ENCODE measurements around the gene ROR1. TPM values are rescaled to one million over a fixed set of nuclear protein-coding genes. Genes with fewer than 3 reads are reported as not detected.

ROR1 gene
- total RNA-seq, 5 donors from 2014 or later (not counting 1 experiment from before 2014, with no cell fraction given), result 0.15 to 2.0 (median 0.33) TPM; not detected in 1

DNA sequence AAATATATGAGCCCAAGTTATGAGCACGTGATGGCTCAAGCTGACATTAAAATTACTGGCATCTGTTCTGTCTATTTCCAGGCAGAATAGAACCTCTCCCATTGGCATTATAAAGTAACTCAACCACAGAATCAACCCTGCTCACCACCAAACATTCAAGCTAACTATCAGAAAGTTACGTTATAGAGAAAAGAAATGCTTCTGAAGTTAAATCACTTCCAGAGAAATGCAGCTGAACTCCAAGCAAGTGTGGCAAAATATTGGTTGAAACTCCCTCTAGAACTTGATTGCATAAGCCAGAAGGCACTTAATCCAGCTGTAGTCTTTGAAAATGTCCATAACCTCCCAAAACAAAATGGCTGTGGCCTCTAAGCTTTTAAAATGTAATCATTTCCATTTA is 393.4 kb downstream of the ROR1 start:
- ChIA-PET CTCF (no interaction called here), POLR2A (interaction anchor here in 1 of 2 donors (0.6 kb wide), 1 partner anchor 82 kb away, joined by 3 read pairs; no protein-coding TSS in a partner anchor)
- no peaks in the 10 kb centered on the region for H3K9me3 Mint-ChIP-seq
- WGBS (ENCODE audit: insufficient coverage), result no CpG with 5 or more reads among the region's 2 CpGs
- H3K27ac Mint-ChIP-seq, result no peak overlapping the region
- peaks cover 0 to 2% of the 10 kb centered on the region in 2 experiments for H3K27me3 ChIP-seq (replicated peaks in 1 of 2; ENCODE audit: control insufficient read depth in 2 of 2, extremely low read depth in 1 of 2, insufficient read depth in 2 of 2, low read length in 1 of 2)
- H3K9me3 ChIP-seq, result no peaks in the 10 kb centered on the region
- no peak overlapping the region for H3K4me3 Mint-ChIP-seq
- no peaks in the 10 kb centered on the region for H3K4me1 ChIP-seq (ENCODE audit: control insufficient read depth in 1 of 2, extremely low read depth in 1 of 2, insufficient read depth in 2 of 2, low read length in 2 of 2)
- H3K4me3 ChIP-seq (ENCODE audit: control insufficient read depth in 1 of 2, extremely low read depth in 1 of 2, low read length in 1 of 2), result no peak overlapping the region
- H3K27ac ChIP-seq (ENCODE audit: low read length), result no peak overlapping the region
- H3K4me1 Mint-ChIP-seq, result peaks cover 0 to 6% (median 2%) of the 10 kb centered on the region in 3 donors
- no peaks in the 10 kb centered on the region for H3K36me3 ChIP-seq (ENCODE audit: control insufficient read depth in 2 of 2, extremely low read depth in 1 of 2, insufficient read depth in 1 of 2, low read length in 1 of 2)
- H3K27me3 Mint-ChIP-seq, result peaks cover 5 to 15% of the 10 kb centered on the region in 2 donors
- ATAC-seq (replicated peaks in 1 of 4), result no peak
- H3K36me3 Mint-ChIP-seq, result no peaks in the 10 kb centered on the region
- DNase-seq, result no peak

DNA sequence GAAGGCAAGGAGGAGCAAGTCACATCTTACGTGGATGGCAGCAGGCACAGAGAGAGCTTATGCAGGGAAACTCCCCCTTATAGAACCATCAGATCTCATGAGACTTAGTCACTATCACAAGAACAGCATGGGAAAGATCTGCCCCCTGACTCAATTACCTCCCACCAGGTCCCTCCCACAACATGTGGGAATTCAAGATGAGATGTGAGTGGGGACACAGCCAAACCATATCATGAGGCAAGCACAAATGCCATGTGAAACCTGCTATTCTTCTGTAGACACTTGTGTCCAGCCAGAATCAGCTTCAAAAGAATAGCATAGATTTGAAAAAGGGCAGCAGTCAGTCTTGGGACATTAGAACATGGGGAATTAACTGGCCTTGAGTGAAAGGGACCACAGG is 397.4 kb downstream of the ROR1 start:
- no peaks in the 10 kb centered on the region for H3K36me3 Mint-ChIP-seq
- Histone ChIP-seq H3K36me3 (ENCODE audit: control insufficient read depth in 2 of 2, extremely low read depth in 1 of 2, insufficient read depth in 1 of 2, low read length in 1 of 2) (no peaks in the 10 kb centered on the region), H3K27ac (ENCODE audit: low read length) (no peak overlapping the region)

GRCh38 chr1:64171797-64172281 is 398.0 kb downstream of the ROR1 start:
- CTCF ChIA-PET, result no interaction called here
- ATAC-seq (replicated peaks in 1 of 4), result no peak
- Mint-ChIP-seq H3K4me1 (peaks cover 0 to 6% (median 2%) of the 10 kb centered on the region in 3 donors), H3K36me3 (no peaks in the 10 kb centered on the region), H3K27me3 (peaks cover 5 to 22% of the 10 kb centered on the region in 2 donors), H3K27ac (no peak overlapping the region), H3K4me3 (no peak overlapping the region), H3K9me3 (no peaks in the 10 kb centered on the region)
- no peak for DNase-seq
- Histone ChIP-seq H3K36me3 (ENCODE audit: control insufficient read depth in 2 of 2, extremely low read depth in 1 of 2, insufficient read depth in 1 of 2, low read length in 1 of 2) (no peaks in the 10 kb centered on the region), H3K27me3 (replicated peaks in 1 of 2; ENCODE audit: control insufficient read depth in 2 of 2, extremely low read depth in 1 of 2, insufficient read depth in 2 of 2, low read length in 1 of 2) (peaks cover 0 to 2% of the 10 kb centered on the region in 2 experiments), H3K9me3 (no peaks in the 10 kb centered on the region), H3K27ac (ENCODE audit: low read length) (no peak overlapping the region), H3K4me3 (ENCODE audit: control insufficient read depth in 1 of 2, extremely low read depth in 1 of 2, low read length in 1 of 2) (no peak overlapping the region), H3K4me1 (ENCODE audit: control insufficient read depth in 1 of 2, extremely low read depth in 1 of 2, insufficient read depth in 2 of 2, low read length in 2 of 2) (no peaks in the 10 kb centered on the region)
- 17% methylated on average over 1 of the region's 3 CpGs for WGBS (ENCODE audit: insufficient coverage)
- POLR2A ChIA-PET, result no interaction called here

More for the DNA sequence above, 397.4 kb downstream of the ROR1 start:
- no peak for DNase-seq
- H3K27me3 ChIP-seq (replicated peaks in 1 of 2; ENCODE audit: control insufficient read depth in 2 of 2, extremely low read depth in 1 of 2, insufficient read depth in 2 of 2, low read length in 1 of 2), result peaks cover 0 to 2% of the 10 kb centered on the region in 2 experiments
- no peak overlapping the region for H3K4me3 ChIP-seq (ENCODE audit: control insufficient read depth in 1 of 2, extremely low read depth in 1 of 2, low read length in 1 of 2)
- ChIA-PET POLR2A (no interaction called here), CTCF (no interaction called here)
- Mint-ChIP-seq H3K9me3 (no peaks in the 10 kb centered on the region), H3K27me3 (peaks cover 5 to 22% of the 10 kb centered on the region in 2 donors), H3K4me1 (peaks cover 0 to 6% (median 2%) of the 10 kb centered on the region in 3 donors), H3K27ac (no peak overlapping the region), H3K4me3 (no peak overlapping the region)
- H3K4me1 ChIP-seq (ENCODE audit: control insufficient read depth in 1 of 2, extremely low read depth in 1 of 2, insufficient read depth in 2 of 2, low read length in 2 of 2), result no peaks in the 10 kb centered on the region
- ATAC-seq (replicated peaks in 1 of 4), result no peak
- no CpG with 5 or more reads among the region's 1 CpG for WGBS (ENCODE audit: insufficient coverage)
- H3K9me3 ChIP-seq, result no peaks in the 10 kb centered on the region

GRCh38 chr1:64172458-64172983 is 398.7 kb downstream of the ROR1 start:
- no peak for ATAC-seq (replicated peaks in 1 of 4)
- H3K4me1 Mint-ChIP-seq, result peaks cover 0 to 6% (median 2%) of the 10 kb centered on the region in 3 donors
- H3K9me3 ChIP-seq, result no peaks in the 10 kb centered on the region
- no peak overlapping the region for H3K27ac Mint-ChIP-seq
- no peak overlapping the region for H3K27ac ChIP-seq (ENCODE audit: low read length)
- ChIA-PET CTCF (interaction anchor here in 1 of 2 donors (0.5 kb wide), 1 partner anchor 25 kb away, joined by 3 read pairs; no protein-coding TSS in a partner anchor), POLR2A (no interaction called here)
- no CpG with 5 or more reads among the region's 3 CpGs for WGBS (ENCODE audit: insufficient coverage)
- no peaks in the 10 kb centered on the region for H3K4me1 ChIP-seq (ENCODE audit: control insufficient read depth in 1 of 2, extremely low read depth in 1 of 2, insufficient read depth in 2 of 2, low read length in 2 of 2)
- no peaks in the 10 kb centered on the region for H3K9me3 Mint-ChIP-seq
- no peak for DNase-seq
- peaks cover 0 to 2% of the 10 kb centered on the region in 2 experiments for H3K27me3 ChIP-seq (replicated peaks in 1 of 2; ENCODE audit: control insufficient read depth in 2 of 2, extremely low read depth in 1 of 2, insufficient read depth in 2 of 2, low read length in 1 of 2)
- no peak overlapping the region for H3K4me3 ChIP-seq (ENCODE audit: control insufficient read depth in 1 of 2, extremely low read depth in 1 of 2, low read length in 1 of 2)
- H3K27me3 Mint-ChIP-seq, result peaks cover 5 to 22% of the 10 kb centered on the region in 2 donors
- H3K36me3 Mint-ChIP-seq, result no peaks in the 10 kb centered on the region
- H3K4me3 Mint-ChIP-seq, result no peak overlapping the region
- H3K36me3 ChIP-seq (ENCODE audit: control insufficient read depth in 2 of 2, extremely low read depth in 1 of 2, insufficient read depth in 1 of 2, low read length in 1 of 2), result no peaks in the 10 kb centered on the region

DNA sequence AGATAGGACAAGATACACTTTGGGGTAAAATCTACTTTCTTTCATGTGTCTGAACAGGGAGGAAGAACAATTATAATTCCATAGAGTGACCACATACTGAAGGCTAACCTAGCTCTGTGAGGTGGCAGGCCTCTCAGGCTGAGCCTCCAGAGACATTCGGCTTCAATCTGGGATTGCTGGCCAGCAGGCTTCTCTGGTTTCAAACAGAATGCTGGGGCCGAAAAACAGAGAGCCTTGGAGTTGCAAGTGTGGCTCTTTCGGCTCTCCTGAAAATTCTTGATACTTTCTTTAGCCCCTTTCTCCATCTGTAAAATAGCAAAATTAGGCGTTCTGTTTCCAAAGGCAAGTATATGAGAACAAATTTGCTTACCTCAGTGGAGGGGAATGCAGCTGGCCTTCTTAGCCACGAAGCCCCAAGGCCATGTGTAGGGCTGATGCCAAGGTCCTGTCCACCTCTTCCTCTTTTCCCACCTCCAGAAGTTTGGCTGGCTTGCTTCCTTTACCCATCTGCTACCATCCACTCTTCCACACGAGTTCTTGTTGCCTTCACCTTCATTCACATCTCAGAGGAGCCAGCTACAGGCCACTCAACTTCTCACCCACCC is 399.6 kb downstream of the ROR1 start:
- whole genome bisulfite sequencing (ENCODE audit: insufficient coverage), result 82% methylated on average over 3 of the region's 6 CpGs
- no peak for ATAC-seq (replicated peaks in 1 of 4)
- no peak overlapping the region for H3K4me3 ChIP-seq (ENCODE audit: control insufficient read depth in 1 of 2, extremely low read depth in 1 of 2, low read length in 1 of 2)
- Mint-ChIP-seq H3K4me3 (no peak overlapping the region), H3K9me3 (no peaks in the 10 kb centered on the region), H3K4me1 (peaks cover 0 to 6% (median 2%) of the 10 kb centered on the region in 3 donors), H3K36me3 (no peaks in the 10 kb centered on the region), H3K27ac (no peak overlapping the region), H3K27me3 (peaks cover 11 to 26% of the 10 kb centered on the region in 2 donors)
- no peaks in the 10 kb centered on the region for H3K36me3 ChIP-seq (ENCODE audit: control insufficient read depth in 2 of 2, extremely low read depth in 1 of 2, insufficient read depth in 1 of 2, low read length in 1 of 2)
- no peak for DNase-seq
- H3K27me3 ChIP-seq (replicated peaks in 1 of 2; ENCODE audit: control insufficient read depth in 2 of 2, extremely low read depth in 1 of 2, insufficient read depth in 2 of 2, low read length in 1 of 2), result peaks cover 0 to 2% of the 10 kb centered on the region in 2 experiments
- no peaks in the 10 kb centered on the region for H3K9me3 ChIP-seq
- ChIA-PET CTCF (no interaction called here), POLR2A (no interaction called here)
- no peak overlapping the region for H3K27ac ChIP-seq (ENCODE audit: low read length)
- no peaks in the 10 kb centered on the region for H3K4me1 ChIP-seq (ENCODE audit: control insufficient read depth in 1 of 2, extremely low read depth in 1 of 2, insufficient read depth in 2 of 2, low read length in 2 of 2)

DNA sequence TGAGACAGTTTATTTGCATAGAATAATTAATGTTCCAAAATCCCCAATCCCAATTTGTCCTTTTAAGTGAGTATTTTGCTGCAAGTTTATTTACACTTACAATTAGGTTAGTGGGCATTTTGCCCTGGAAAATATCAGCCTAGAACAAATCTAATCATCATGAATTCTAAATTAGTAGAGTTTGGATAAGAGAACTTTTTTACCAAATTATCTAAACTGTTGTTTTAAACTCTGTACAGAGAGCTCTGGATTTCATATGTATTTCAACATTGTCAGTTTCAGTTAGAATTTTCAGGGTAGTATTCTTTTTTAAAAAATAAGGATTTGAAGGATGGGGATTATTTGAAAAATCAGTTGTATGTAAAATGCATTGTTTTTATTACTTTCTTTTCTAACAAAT is 401.8 kb downstream of the ROR1 start:
- H3K4me3 ChIP-seq (ENCODE audit: control insufficient read depth in 1 of 2, extremely low read depth in 1 of 2, low read length in 1 of 2), result no peak overlapping the region
- ChIA-PET CTCF (interaction anchor here in 1 of 2 donors (0.6 kb wide), 1 partner anchor 72 kb away, joined by 3 read pairs; no protein-coding TSS in a partner anchor), POLR2A (no interaction called here)
- Mint-ChIP-seq H3K27me3 (peaks cover 12 to 16% of the 10 kb centered on the region in 2 donors), H3K9me3 (no peaks in the 10 kb centered on the region), H3K36me3 (no peaks in the 10 kb centered on the region), H3K27ac (no peak overlapping the region), H3K4me3 (no peak overlapping the region), H3K4me1 (peaks cover 0 to 6% (median 2%) of the 10 kb centered on the region in 3 donors)
- no peaks in the 10 kb centered on the region for H3K9me3 ChIP-seq
- no peak for ATAC-seq (replicated peaks in 1 of 4)
- DNase-seq, result no peak
- H3K27ac ChIP-seq (ENCODE audit: low read length), result no peak overlapping the region
- no peaks in the 10 kb centered on the region for H3K4me1 ChIP-seq (ENCODE audit: control insufficient read depth in 1 of 2, extremely low read depth in 1 of 2, insufficient read depth in 2 of 2, low read length in 2 of 2)
- no peaks in the 10 kb centered on the region for H3K36me3 ChIP-seq (ENCODE audit: control insufficient read depth in 2 of 2, extremely low read depth in 1 of 2, insufficient read depth in 1 of 2, low read length in 1 of 2)
- no peaks in the 10 kb centered on the region for H3K27me3 ChIP-seq (replicated peaks in 1 of 2; ENCODE audit: control insufficient read depth in 2 of 2, extremely low read depth in 1 of 2, insufficient read depth in 2 of 2, low read length in 1 of 2)
